ENCODE results near the gene IFIT1.

The IFIT1 gene

DNA sequence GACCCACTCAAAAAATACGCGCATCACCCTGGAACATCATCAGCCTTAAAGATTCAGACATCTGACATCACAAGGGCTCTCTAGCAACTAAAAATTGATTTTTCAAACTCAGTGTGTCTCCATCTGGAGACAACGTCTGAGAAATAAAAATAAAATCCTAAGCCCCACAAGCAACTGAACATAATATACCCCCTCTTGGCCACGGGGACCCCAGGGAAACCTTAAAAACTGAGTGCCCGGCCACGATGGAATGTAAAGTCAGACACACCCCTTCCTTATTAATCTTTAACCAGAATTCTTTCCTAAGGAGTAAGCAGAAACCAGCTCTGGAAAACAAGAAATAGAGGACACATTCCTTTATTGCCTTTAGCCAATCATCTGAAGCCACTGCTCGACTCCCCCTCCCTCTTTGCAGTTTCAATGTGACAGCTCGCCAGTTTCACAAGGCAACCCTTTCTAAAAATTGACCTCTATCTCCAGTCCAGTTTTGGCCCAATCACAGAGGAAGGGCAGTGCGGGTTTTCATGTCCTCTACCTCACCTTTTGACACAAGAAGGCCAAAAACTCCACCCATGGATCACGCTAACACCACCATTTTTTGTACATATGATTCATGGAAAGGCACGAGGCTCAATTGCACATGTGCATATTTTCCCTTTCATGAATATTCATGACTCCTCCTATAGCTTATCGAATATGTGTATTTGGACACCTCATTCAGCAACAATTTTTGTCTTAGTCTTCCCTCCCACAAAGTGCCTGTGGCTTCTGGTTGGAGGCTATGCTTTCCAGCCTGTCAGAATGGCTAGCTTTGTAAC lies 40.4 kb upstream of the IFIT1 start:
- Histone ChIP-seq H3K9ac (ENCODE audit: low read depth, low read length) (no peak overlapping the region), H3K27me3 (ENCODE audit: control insufficient read depth, insufficient read depth, low read length) (no peaks in the 10 kb centered on the region), H3K4me1 (ENCODE audit: control insufficient read depth, insufficient read depth, low read length) (peaks cover 31% of the 10 kb centered on the region), H3K9me3 (ENCODE audit: control insufficient read depth, insufficient read depth, low read length) (no peaks in the 10 kb centered on the region), H3K4me3 (ENCODE audit: low read depth, low read length) (no peak overlapping the region), H3K36me3 (ENCODE audit: control insufficient read depth, insufficient read depth, low read length) (no peaks in the 10 kb centered on the region)

- Histone ChIP-seq H3K9me3 (ENCODE audit: control insufficient read depth, insufficient read depth, low read length) (no peaks in the 10 kb centered on the region), H3K9ac (ENCODE audit: low read depth, low read length) (no peak overlapping the region), H3K4me1 (ENCODE audit: control insufficient read depth, insufficient read depth, low read length) (peaks cover 26% of the 10 kb centered on the region), H3K36me3 (ENCODE audit: control insufficient read depth, insufficient read depth, low read length) (no peaks in the 10 kb centered on the region), H3K4me3 (ENCODE audit: low read depth, low read length) (no peak overlapping the region), H3K27me3 (ENCODE audit: control insufficient read depth, insufficient read depth, low read length) (no peaks in the 10 kb centered on the region)
These were observed 39.6 kb upstream of the IFIT1 start for GRCh38 chr10:89352802-89353201.

GRCh38 chr10:89355394-89355931 lies 37.0 kb upstream of the IFIT1 start:
- H3K27me3 ChIP-seq (ENCODE audit: control insufficient read depth, insufficient read depth, low read length), result no peaks in the 10 kb centered on the region
- no peak overlapping the region for H3K4me3 ChIP-seq (ENCODE audit: low read depth, low read length)
- no peak overlapping the region for H3K9ac ChIP-seq (ENCODE audit: low read depth, low read length)
- H3K36me3 ChIP-seq (ENCODE audit: control insufficient read depth, insufficient read depth, low read length), result no peaks in the 10 kb centered on the region
- H3K4me1 ChIP-seq (ENCODE audit: control insufficient read depth, insufficient read depth, low read length), result peaks cover 10% of the 10 kb centered on the region
- no peaks in the 10 kb centered on the region for H3K9me3 ChIP-seq (ENCODE audit: control insufficient read depth, insufficient read depth, low read length)

GRCh38 chr10:89357096-89357495 lies 35.3 kb upstream of the IFIT1 start:
- Histone ChIP-seq H3K4me1 (ENCODE audit: control insufficient read depth, insufficient read depth, low read length) (peaks cover 6% of the 10 kb centered on the region), H3K4me3 (ENCODE audit: low read depth, low read length) (no peak overlapping the region), H3K36me3 (ENCODE audit: control insufficient read depth, insufficient read depth, low read length) (no peaks in the 10 kb centered on the region)

GRCh38 chr10:89357975-89358374 lies 34.4 kb upstream of the IFIT1 start:
- H3K9ac ChIP-seq (ENCODE audit: low read depth, low read length), result no peak overlapping the region
- no peaks in the 10 kb centered on the region for H3K36me3 ChIP-seq (ENCODE audit: control insufficient read depth, insufficient read depth, low read length)

More at GRCh38 chr10:89357096-89357495, 35.3 kb upstream of the IFIT1 start:
- Histone ChIP-seq H3K9ac (ENCODE audit: low read depth, low read length) (no peak overlapping the region), H3K9me3 (ENCODE audit: control insufficient read depth, insufficient read depth, low read length) (no peaks in the 10 kb centered on the region), H3K27me3 (ENCODE audit: control insufficient read depth, insufficient read depth, low read length) (no peaks in the 10 kb centered on the region)

DNA sequence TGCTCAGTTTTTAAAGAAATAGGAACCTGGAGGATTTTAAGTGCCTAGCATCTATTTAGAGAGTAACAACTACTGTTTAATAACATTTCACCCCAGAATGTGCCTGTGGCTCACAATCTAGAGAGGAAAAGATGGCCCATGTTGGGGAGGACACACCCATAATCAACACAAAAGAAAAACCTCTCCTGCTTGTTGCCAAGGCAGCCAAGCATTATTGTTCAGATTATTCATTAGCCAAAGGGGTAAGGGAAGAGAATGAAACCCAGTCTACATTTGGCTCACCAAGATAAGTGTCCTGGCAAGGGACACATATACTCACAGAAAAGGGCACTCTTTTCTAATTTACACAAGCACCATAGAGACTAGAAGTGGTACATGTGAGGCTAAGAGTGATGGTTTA lies 32.3 kb upstream of the IFIT1 start:
- Histone ChIP-seq H3K36me3 (ENCODE audit: control insufficient read depth, insufficient read depth, low read length) (no peaks in the 10 kb centered on the region), H3K4me3 (ENCODE audit: low read depth, low read length) (no peak overlapping the region), H3K9ac (ENCODE audit: low read depth, low read length) (no peak overlapping the region), H3K4me1 (ENCODE audit: control insufficient read depth, insufficient read depth, low read length) (no peaks in the 10 kb centered on the region), H3K27me3 (ENCODE audit: control insufficient read depth, insufficient read depth, low read length) (no peaks in the 10 kb centered on the region), H3K9me3 (ENCODE audit: control insufficient read depth, insufficient read depth, low read length) (no peaks in the 10 kb centered on the region)

More at GRCh38 chr10:89357975-89358374, 34.4 kb upstream of the IFIT1 start:
- H3K4me1 ChIP-seq (ENCODE audit: control insufficient read depth, insufficient read depth, low read length), result peaks cover 2% of the 10 kb centered on the region
- no peaks in the 10 kb centered on the region for H3K9me3 ChIP-seq (ENCODE audit: control insufficient read depth, insufficient read depth, low read length)
- no peak overlapping the region for H3K4me3 ChIP-seq (ENCODE audit: low read depth, low read length)
- H3K27me3 ChIP-seq (ENCODE audit: control insufficient read depth, insufficient read depth, low read length), result no peaks in the 10 kb centered on the region

GRCh38 chr10:89362929-89363328 lies 29.5 kb upstream of the IFIT1 start:
- H3K4me1 ChIP-seq (ENCODE audit: control insufficient read depth, insufficient read depth, low read length), result no peaks in the 10 kb centered on the region
- no peak overlapping the region for H3K9ac ChIP-seq (ENCODE audit: low read depth, low read length)
- no peak overlapping the region for H3K4me3 ChIP-seq (ENCODE audit: low read depth, low read length)
- no peaks in the 10 kb centered on the region for H3K9me3 ChIP-seq (ENCODE audit: control insufficient read depth, insufficient read depth, low read length)
- no peaks in the 10 kb centered on the region for H3K27me3 ChIP-seq (ENCODE audit: control insufficient read depth, insufficient read depth, low read length)
- H3K36me3 ChIP-seq (ENCODE audit: control insufficient read depth, insufficient read depth, low read length), result no peaks in the 10 kb centered on the region

DNA sequence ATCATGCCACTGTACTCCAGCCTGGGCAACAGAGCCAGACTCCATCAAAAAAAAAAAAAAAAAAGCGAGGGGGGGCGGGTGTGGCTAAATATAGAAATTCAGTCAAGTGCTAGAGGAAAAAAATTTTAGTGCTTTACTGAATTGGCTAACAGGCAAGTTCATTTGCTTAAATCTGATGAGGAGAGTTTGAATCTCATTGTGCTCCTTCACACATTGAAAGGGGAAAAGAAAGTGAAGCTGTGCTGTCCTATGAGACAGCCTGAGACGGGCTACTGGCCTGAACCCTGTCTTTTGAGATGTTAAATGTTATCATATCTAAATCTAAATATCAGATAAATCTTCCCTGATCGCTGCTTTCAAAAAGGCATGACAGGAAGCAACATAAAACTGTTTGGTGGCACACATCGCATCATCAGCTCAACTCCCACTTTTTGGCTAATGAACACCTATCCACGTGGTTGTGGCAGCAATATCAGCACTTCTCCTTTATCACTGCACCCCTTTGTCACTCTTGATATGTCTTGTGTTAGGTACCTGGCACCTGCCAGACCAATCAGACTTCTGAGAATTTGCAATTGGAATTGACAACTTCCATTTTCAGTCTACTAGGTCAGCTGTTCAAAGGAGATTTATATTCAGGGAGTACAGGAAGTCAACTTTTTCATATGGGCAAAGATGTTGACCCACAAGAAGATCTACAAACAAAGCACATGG lies 28.5 kb upstream of the IFIT1 start:
- Histone ChIP-seq H3K4me3 (ENCODE audit: low read depth, low read length) (no peak overlapping the region), H3K36me3 (ENCODE audit: control insufficient read depth, insufficient read depth, low read length) (no peaks in the 10 kb centered on the region), H3K9me3 (ENCODE audit: control insufficient read depth, insufficient read depth, low read length) (no peaks in the 10 kb centered on the region), H3K9ac (ENCODE audit: low read depth, low read length) (no peak overlapping the region), H3K27me3 (ENCODE audit: control insufficient read depth, insufficient read depth, low read length) (no peaks in the 10 kb centered on the region), H3K4me1 (ENCODE audit: control insufficient read depth, insufficient read depth, low read length) (no peaks in the 10 kb centered on the region)

GRCh38 chr10:89364531-89364930 lies 27.9 kb upstream of the IFIT1 start:
- no peaks in the 10 kb centered on the region for H3K4me1 ChIP-seq (ENCODE audit: control insufficient read depth, insufficient read depth, low read length)
- no peaks in the 10 kb centered on the region for H3K9me3 ChIP-seq (ENCODE audit: control insufficient read depth, insufficient read depth, low read length)
- no peak overlapping the region for H3K4me3 ChIP-seq (ENCODE audit: low read depth, low read length)
- H3K9ac ChIP-seq (ENCODE audit: low read depth, low read length), result no peak overlapping the region
- no peaks in the 10 kb centered on the region for H3K27me3 ChIP-seq (ENCODE audit: control insufficient read depth, insufficient read depth, low read length)
- no peaks in the 10 kb centered on the region for H3K36me3 ChIP-seq (ENCODE audit: control insufficient read depth, insufficient read depth, low read length)

DNA sequence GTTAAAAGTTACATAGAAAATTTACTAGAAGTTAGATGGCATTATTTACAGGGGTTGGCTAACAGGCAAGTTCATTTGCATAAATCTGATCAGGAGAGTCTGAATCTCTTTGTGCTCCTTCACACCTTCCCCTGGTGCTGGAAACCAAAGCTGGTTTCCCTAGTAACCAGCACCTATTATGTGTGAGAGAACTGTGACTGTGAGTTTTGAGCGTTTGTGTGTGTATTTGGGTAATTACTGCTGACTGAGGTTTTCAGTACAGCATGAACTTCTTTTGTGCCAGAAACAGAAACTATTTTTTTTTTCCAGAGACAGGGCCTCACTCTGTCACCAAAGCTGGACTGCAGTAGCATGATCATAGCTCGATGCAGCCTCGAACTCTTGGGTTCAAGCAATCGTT lies 24.9 kb upstream of the IFIT1 start:
- Histone ChIP-seq H3K9ac (ENCODE audit: low read depth, low read length) (no peak overlapping the region), H3K36me3 (ENCODE audit: control insufficient read depth, insufficient read depth, low read length) (no peaks in the 10 kb centered on the region), H3K4me1 (ENCODE audit: control insufficient read depth, insufficient read depth, low read length) (no peaks in the 10 kb centered on the region), H3K27me3 (ENCODE audit: control insufficient read depth, insufficient read depth, low read length) (no peaks in the 10 kb centered on the region), H3K4me3 (ENCODE audit: low read depth, low read length) (no peak overlapping the region), H3K9me3 (ENCODE audit: control insufficient read depth, insufficient read depth, low read length) (no peaks in the 10 kb centered on the region)

GRCh38 chr10:89368129-89368528 lies 24.3 kb upstream of the IFIT1 start:
- Histone ChIP-seq H3K9ac (ENCODE audit: low read depth, low read length) (no peak overlapping the region), H3K9me3 (ENCODE audit: control insufficient read depth, insufficient read depth, low read length) (no peaks in the 10 kb centered on the region), H3K27me3 (ENCODE audit: control insufficient read depth, insufficient read depth, low read length) (no peaks in the 10 kb centered on the region), H3K4me1 (ENCODE audit: control insufficient read depth, insufficient read depth, low read length) (no peaks in the 10 kb centered on the region), H3K4me3 (ENCODE audit: low read depth, low read length) (no peak overlapping the region), H3K36me3 (ENCODE audit: control insufficient read depth, insufficient read depth, low read length) (no peaks in the 10 kb centered on the region)
